Measurements from ENCODE around the gene NFIA. TPM values are rescaled to one million over a fixed set of nuclear protein-coding genes. Genes with fewer than 3 reads are reported as not detected.

The NFIA gene
- total RNA-seq, 4 donors from 2014 or later, result 134 to 183 (median 148) TPM

GRCh38 chr1:61135291-61135690 lies 52.9 kb downstream of the NFIA start:
- Histone ChIP-seq H3K36me3 (no peaks in the 10 kb centered on the region), H3K4me1 (peaks cover 42 to 74% (median 56%) of the 10 kb centered on the region in 4 donors), H3K27me3 (no peaks in the 10 kb centered on the region), H3K9me3 (no peaks in the 10 kb centered on the region), H3K27ac (replicated peaks in 1 of 4) (no peak overlapping the region), H3K4me3 (no peak overlapping the region)
- no peak for DNase-seq (ENCODE audit: extremely low spot score)
- TF ChIP-seq, protein P1, sequence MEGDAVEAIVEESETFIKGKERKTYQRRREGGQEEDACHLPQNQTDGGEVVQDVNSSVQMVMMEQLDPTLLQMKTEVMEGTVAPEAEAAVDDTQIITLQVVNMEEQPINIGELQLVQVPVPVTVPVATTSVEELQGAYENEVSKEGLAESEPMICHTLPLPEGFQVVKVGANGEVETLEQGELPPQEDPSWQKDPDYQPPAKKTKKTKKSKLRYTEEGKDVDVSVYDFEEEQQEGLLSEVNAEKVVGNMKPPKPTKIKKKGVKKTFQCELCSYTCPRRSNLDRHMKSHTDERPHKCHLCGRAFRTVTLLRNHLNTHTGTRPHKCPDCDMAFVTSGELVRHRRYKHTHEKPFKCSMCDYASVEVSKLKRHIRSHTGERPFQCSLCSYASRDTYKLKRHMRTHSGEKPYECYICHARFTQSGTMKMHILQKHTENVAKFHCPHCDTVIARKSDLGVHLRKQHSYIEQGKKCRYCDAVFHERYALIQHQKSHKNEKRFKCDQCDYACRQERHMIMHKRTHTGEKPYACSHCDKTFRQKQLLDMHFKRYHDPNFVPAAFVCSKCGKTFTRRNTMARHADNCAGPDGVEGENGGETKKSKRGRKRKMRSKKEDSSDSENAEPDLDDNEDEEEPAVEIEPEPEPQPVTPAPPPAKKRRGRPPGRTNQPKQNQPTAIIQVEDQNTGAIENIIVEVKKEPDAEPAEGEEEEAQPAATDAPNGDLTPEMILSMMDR (IDR thresholded peaks at IDR 0.05), result no peak
- no peak for TF ChIP-seq POLR2AphosphoS5 (IDR thresholded peaks at IDR 0.05)
- no peak for TF ChIP-seq EP300 (IDR thresholded peaks at IDR 0.05)
- TF ChIP-seq POLR2A (IDR thresholded peaks at IDR 0.05; ENCODE audit: low read depth), result no peak
- WGBS, result 97% methylated on average over 3 of the region's 3 CpGs
- intact Hi-C loops (cut with DNase I), result no loop called here

- Histone ChIP-seq H3K36me3 (no peaks in the 10 kb centered on the region), H3K9me3 (no peaks in the 10 kb centered on the region), H3K4me1 (peaks cover 42 to 76% (median 60%) of the 10 kb centered on the region in 4 donors), H3K4me3 (no peak overlapping the region), H3K27ac (replicated peaks in 1 of 4) (no peak overlapping the region), H3K27me3 (no peaks in the 10 kb centered on the region)
- DNase-seq (ENCODE audit: extremely low spot score), result no peak
- intact Hi-C loops (cut with DNase I), result no loop called here
- WGBS, result 97% methylated on average over 3 of the region's 3 CpGs
- TF ChIP-seq, protein P1 (IDR thresholded peaks at IDR 0.05), result no peak
- no peak for TF ChIP-seq POLR2AphosphoS5 (IDR thresholded peaks at IDR 0.05)
- no peak for TF ChIP-seq EP300 (IDR thresholded peaks at IDR 0.05)
- no peak for TF ChIP-seq POLR2A (IDR thresholded peaks at IDR 0.05; ENCODE audit: low read depth)
These were observed 55.9 kb downstream of the NFIA start for GRCh38 chr1:61138305-61138704.

- intact Hi-C loops (cut with DNase I), result no loop called here
- Histone ChIP-seq H3K27ac (replicated peaks in 1 of 4) (peak overlapping the region in 1 of 4 donors; percentile 6), H3K36me3 (no peaks in the 10 kb centered on the region), H3K27me3 (no peaks in the 10 kb centered on the region), H3K4me3 (no peak overlapping the region), H3K9me3 (no peaks in the 10 kb centered on the region), H3K4me1 (peaks cover 36 to 78% (median 62%) of the 10 kb centered on the region in 4 donors)
- WGBS, result 73% methylated on average over 15 of the region's 15 CpGs
- DNase-seq (ENCODE audit: extremely low spot score), result no peak
- TF ChIP-seq POLR2A (IDR thresholded peaks at IDR 0.05; ENCODE audit: low read depth) (no peak), EP300 (IDR thresholded peaks at IDR 0.05) (no peak), POLR2AphosphoS5 (IDR thresholded peaks at IDR 0.05) (no peak)
- TF ChIP-seq, protein P1 (IDR thresholded peaks at IDR 0.05), result no peak
These were observed 56.8 kb downstream of the NFIA start for GRCh38 chr1:61138921-61139774.

DNA sequence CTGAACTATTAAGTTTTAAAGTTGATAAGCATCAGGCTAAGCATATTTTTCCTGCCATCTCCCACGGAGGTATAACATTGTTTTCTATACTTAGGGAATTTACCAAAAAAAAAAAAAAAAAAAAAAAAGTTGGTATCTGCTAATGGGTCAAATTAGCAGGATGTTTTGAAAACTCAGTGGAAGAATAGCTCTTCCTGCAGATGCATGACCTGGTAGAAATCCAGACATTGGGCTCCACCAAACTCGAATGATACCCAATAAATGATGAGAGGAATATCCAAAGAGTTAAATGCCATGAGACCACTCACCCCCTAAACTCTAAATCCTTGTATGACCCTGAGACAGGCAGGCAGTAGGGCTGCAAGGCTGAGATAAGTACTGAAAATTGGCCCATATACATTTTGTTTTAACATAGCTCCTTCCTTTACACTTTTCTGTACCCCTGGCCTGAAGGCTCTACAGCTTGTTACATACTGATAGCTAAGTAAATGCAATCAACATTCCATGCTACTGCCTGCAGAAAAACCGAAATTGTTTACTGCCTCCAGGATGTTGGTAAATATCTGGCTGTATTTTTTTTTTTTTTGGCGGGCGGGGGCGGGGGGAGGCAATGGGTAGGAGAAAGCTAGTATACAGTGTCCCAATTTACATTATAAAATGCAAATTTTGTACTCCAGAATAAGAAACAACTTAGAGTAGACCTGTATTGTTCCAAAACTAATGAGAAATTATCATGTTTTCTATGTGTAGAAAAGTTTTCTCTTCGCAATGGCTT lies 57.6 kb downstream of the NFIA start:
- Histone ChIP-seq H3K27ac (replicated peaks in 1 of 4) (no peak overlapping the region), H3K4me3 (no peak overlapping the region), H3K9me3 (no peaks in the 10 kb centered on the region), H3K4me1 (peaks cover 36 to 84% (median 67%) of the 10 kb centered on the region in 4 donors), H3K27me3 (no peaks in the 10 kb centered on the region), H3K36me3 (no peaks in the 10 kb centered on the region)
- intact Hi-C loops (cut with DNase I), result no loop called here
- no peak for DNase-seq (ENCODE audit: extremely low spot score)
- TF ChIP-seq POLR2A (IDR thresholded peaks at IDR 0.05; ENCODE audit: low read depth) (no peak), EP300 (IDR thresholded peaks at IDR 0.05) (no peak), POLR2AphosphoS5 (IDR thresholded peaks at IDR 0.05) (no peak)
- TF ChIP-seq, protein P1 (IDR thresholded peaks at IDR 0.05), result no peak
- 81% methylated on average over 7 of the region's 7 CpGs for WGBS

Measured in esophagus muscularis mucosa (tissue), 4 donors.